HepG2 (cell line): Measurements from ENCODE around the gene MTCH2. TPM values are rescaled to one million over a fixed set of nuclear protein-coding genes. Genes with fewer than 3 reads are reported as not detected.

ENCODE experiments used
- ATAC-seq: fragments of 200-7000 bp; cut with Tn5 transposase; 3 replicates; pipeline ENCODE4 v1.9.1; 2020; ENCODE audit warnings: mild to moderate bottlenecking, moderate library complexity
- BruUV-seq: library from RNA; stranded (reverse); fragments of 400-500 nt; replicated peaks from 2 replicates; lab custom pipeline; 2021; lab: Mats Ljungman, UMichigan
- CTCF ChIA-PET: fragments of 300-600 bp; formaldehyde crosslinking; extraction: SDS; loops from one replicate; lab custom pipeline; 2021; ENCODE audit warnings: low total read pairs, inconsistent platforms, low intra/inter-chr PET ratio; lab: Yijun Ruan, JAX
- POLR2A ChIA-PET: fragments of 350-600 bp; sonication (Branson Sonifier 250); formaldehyde crosslinking; loops from one replicate; lab custom pipeline; 2020; ENCODE audit warnings: antibody characterized with exemption, inconsistent platforms; lab: Yijun Ruan, JAX
- DNase-seq: peaks from one replicate; pipeline ENCODE4 v3.0.0-alpha.2; 2015; ENCODE audit warnings: low spot score
- FAIRE-seq: peaks from 3 replicates; lab custom pipeline; 2011; peaks lifted over from hg19 to GRCh38; lab: Jason Lieb, UNC
- H2AFZ ChIP-seq: one replicate; pipeline ENCODE4 v1.6.1; 2011; ENCODE audit warnings: low read length, inconsistent platforms
- H3K27ac ChIP-seq: fragments of 300-600 bp; 3 replicates; pipeline ENCODE4 v1.8.0; 2011; ENCODE audit warnings: mixed run types, mild to moderate bottlenecking, mixed read lengths, low read length, inconsistent platforms; ENCODE audit not compliant: insufficient read depth; ENCODE audit errors: extremely low read length
- H3K27me3 ChIP-seq, 2 experiments: fragments of 200-600 bp in 1 of 2; 2 replicates in 1 of 2; 3 replicates in 1 of 2; pipeline versions ENCODE4 v1.6.0 to v1.8.0; 2011; ENCODE audit warnings: low read length in 2 of 2, mild to moderate bottlenecking in 2 of 2, moderate library complexity in 2 of 2, inconsistent platforms in 1 of 2; ENCODE audit not compliant: insufficient read depth in 2 of 2, control insufficient read depth in 1 of 2
- H3K36me3 ChIP-seq, 2 experiments: fragments of 200-600 bp in 1 of 2; replicated peaks in 1 of 2; 2 replicates in 1 of 2; 3 replicates in 1 of 2; pipeline versions ENCODE4 v1.5.1 to v1.8.0; 2011; ENCODE audit warnings: low read length in 2 of 2, inconsistent platforms in 1 of 2; ENCODE audit not compliant: insufficient read depth in 2 of 2, control insufficient read depth in 1 of 2
- H3K4me1 ChIP-seq: 2 replicates; pipeline ENCODE4 v1.5.1; 2012; ENCODE audit warnings: low read length, inconsistent platforms; ENCODE audit not compliant: insufficient read depth
- H3K4me2 ChIP-seq: 2 replicates; pipeline ENCODE4 v1.6.0; 2011; ENCODE audit warnings: low read depth, low read length, inconsistent platforms
- H3K4me3 ChIP-seq, 3 experiments: fragments of 200-600 bp in 1 of 3; sonication (generic), shearing (Covaris generic) in 1 of 3; replicated peaks in 1 of 3; 2 replicates each; pipeline ENCODE4 v1.5.1; 2011 to 2016; ENCODE audit warnings: low read length in 3 of 3, inconsistent platforms in 2 of 3, low read depth in 2 of 3, mild to moderate bottlenecking in 2 of 3, control low read depth in 1 of 3, mixed read lengths in 1 of 3; ENCODE audit not compliant: insufficient read depth in 1 of 3
- H3K79me2 ChIP-seq: one replicate; pipeline ENCODE4 v1.6.1; 2011; ENCODE audit warnings: low read length, inconsistent platforms; ENCODE audit not compliant: insufficient read depth
- H3K9ac ChIP-seq: 2 replicates; pipeline ENCODE4 v1.6.0; 2011; ENCODE audit warnings: mild to moderate bottlenecking, low read depth, low read length, inconsistent platforms; ENCODE audit not compliant: insufficient read depth
- H3K9me3 ChIP-seq: 2 replicates; pipeline ENCODE4 v1.5.1; 2012; ENCODE audit warnings: mild to moderate bottlenecking, low read length
- H4K20me1 ChIP-seq: 2 replicates; pipeline ENCODE4 v1.6.0; 2011; ENCODE audit warnings: inconsistent platforms, mild to moderate bottlenecking, low read length, moderate library complexity; ENCODE audit not compliant: insufficient read depth
- AGO2 ChIP-seq: fragments of 200-400 bp; formaldehyde crosslinking; optimal IDR thresholded peaks from 2 replicates; pipeline ENCODE3; 2017; ENCODE audit warnings: mild to moderate bottlenecking, low read depth, low read length, moderate library complexity
- DMAP1 ChIP-seq: IDR thresholded peaks from 2 replicates; pipeline ENCODE4 v1.6.1; 2016
- ELF1 ChIP-seq: sonication (generic); formaldehyde crosslinking; IDR thresholded peaks from 2 replicates; pipeline ENCODE4 v1.4.0; 2020; ENCODE audit warnings: missing genetic modification reagents
- KDM6A ChIP-seq: IDR thresholded peaks from 2 replicates; pipeline ENCODE4 v1.6.1; 2016; ENCODE audit warnings: low read depth
- NKX3-1 ChIP-seq: sonication (generic); formaldehyde crosslinking; IDR thresholded peaks from 2 replicates; pipeline ENCODE4 v1.5.0; 2020; ENCODE audit warnings: missing genetic modification reagents
- POGK ChIP-seq: sonication (generic); formaldehyde crosslinking; conservative IDR thresholded peaks from 2 replicates; pipeline ENCODE4 v1.8.0; 2022; ENCODE audit warnings: mild to moderate bottlenecking, moderate library complexity, missing genetic modification reagents
- POLR2A ChIP-seq, 2 experiments: IDR thresholded peaks; 2 replicates each; pipeline ENCODE4 v1.6.1; 2011; ENCODE audit warnings: low read depth in 2 of 2, low read length in 2 of 2, mild to moderate bottlenecking in 1 of 2, moderate library complexity in 1 of 2; ENCODE audit not compliant: insufficient read depth in 1 of 2
- PRPF4 ChIP-seq: fragments of 200-400 bp; formaldehyde crosslinking; IDR thresholded peaks from 2 replicates; pipeline ENCODE4 v1.6.1; 2016; ENCODE audit warnings: low read length, low read depth; ENCODE audit not compliant: poor library complexity, severe bottlenecking
- ZNF180 ChIP-seq: sonication (generic); formaldehyde crosslinking; IDR thresholded peaks from 2 replicates; pipeline ENCODE4 v1.4.0; 2020; ENCODE audit warnings: low read depth, missing genetic modification reagents, borderline replicate concordance
- ZNF296 ChIP-seq: sonication (generic); formaldehyde crosslinking; conservative IDR thresholded peaks from 2 replicates; pipeline ENCODE4 v1.5.0; 2020; ENCODE audit warnings: mild to moderate bottlenecking, missing genetic modification reagents
- WGBS: methylation state at CpG from one replicate; pipeline ENCODE4 v1.1.6; 2017; ENCODE audit warnings: low lambda C conversion rate; 5-methylcytosine and 5-hydroxymethylcytosine counted together
- in situ Hi-C: cut with HindIII; loops from 2 replicates; pipeline ENCODE4 v1.10.0; 2017; ENCODE audit warnings: low pct_unique_long_range_greater_than_20kb; ENCODE audit not compliant: extremely low pct_ligation_motif_present
- intact Hi-C: fragments of 100-400 bp; cut with micrococcal nuclease; formaldehyde crosslinking; loops from one replicate; pipeline ENCODE4 v1.10.0; 2022; ENCODE audit not compliant: unreplicated experiment
- polyA plus RNA-seq, 8 experiments: library from polyadenylated mRNA; depleted of rRNA in 3 of 8; stranded (reverse) in 7 of 8; unstranded in 1 of 8; fragments of >200 nt; fragmentation: Illumina TruSeq in 4 of 8; extraction: Trizol in 4 of 8; gene quantifications; 2 replicates each; pipeline versions ENCODE4 v1.2.1 to v1.2.3, GENCODE V29; 2011 to 2016; ENCODE audit warnings: low read depth in 4 of 8, missing spikeins in 1 of 8, mixed read lengths in 1 of 8; ENCODE audit not compliant: insufficient read depth in 1 of 8
- total RNA-seq, 5 experiments: library from RNA; depleted of rRNA; stranded (reverse); fragments of >200 nt; fragmentation: Illumina TruSeq; extraction: Trizol; gene quantifications; 2 replicates each; pipeline ENCODE4 v1.2.3, GENCODE V29; 2016; ENCODE audit warnings: low read depth in 1 of 5
- TF ChIP-seq, protein P1 (sequence below): sonication (generic); formaldehyde crosslinking; IDR thresholded peaks from 2 replicates; pipeline ENCODE4 v1.4.0; 2020; ENCODE audit warnings: missing genetic modification reagents
- TF ChIP-seq, protein P2 (sequence below): sonication (generic); formaldehyde crosslinking; IDR thresholded peaks from 2 replicates; pipeline ENCODE4 v1.8.1; 2023; ENCODE audit warnings: mild to moderate bottlenecking, moderate library complexity, missing genetic modification reagents
- TF ChIP-seq, protein P3 (sequence below): sonication (generic); formaldehyde crosslinking; IDR thresholded peaks from 2 replicates; pipeline ENCODE4 v1.4.0; 2020; ENCODE audit warnings: mild to moderate bottlenecking, missing genetic modification reagents

Gene MTCH2
- total and polyA plus RNA-seq, 2 of the 13 experiments (the other 11 are each of a cell fraction or from before 2014, with no cell fraction given), result 112 to 272 TPM

- TF ChIP-seq POGK (peak; percentile 94), PRPF4 (peak; percentile 80), NKX3-1 (CRISPR knock-in tag) (peak; percentile 41; the same call in 1 of the 2 replicates), ELF1 (peak; percentile 93), DMAP1 (peak; percentile 97), ZNF296 (no peak)
- TF ChIP-seq, protein P1, sequence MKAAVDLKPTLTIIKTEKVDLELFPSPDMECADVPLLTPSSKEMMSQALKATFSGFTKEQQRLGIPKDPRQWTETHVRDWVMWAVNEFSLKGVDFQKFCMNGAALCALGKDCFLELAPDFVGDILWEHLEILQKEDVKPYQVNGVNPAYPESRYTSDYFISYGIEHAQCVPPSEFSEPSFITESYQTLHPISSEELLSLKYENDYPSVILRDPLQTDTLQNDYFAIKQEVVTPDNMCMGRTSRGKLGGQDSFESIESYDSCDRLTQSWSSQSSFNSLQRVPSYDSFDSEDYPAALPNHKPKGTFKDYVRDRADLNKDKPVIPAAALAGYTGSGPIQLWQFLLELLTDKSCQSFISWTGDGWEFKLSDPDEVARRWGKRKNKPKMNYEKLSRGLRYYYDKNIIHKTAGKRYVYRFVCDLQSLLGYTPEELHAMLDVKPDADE, result no peak
Measured at GRCh38 chr11:47578524-47579494, 63.5 kb downstream of the MTCH2 start, which contains the start of the genes KBTBD4 and NDUFS3 (continued).

DNA sequence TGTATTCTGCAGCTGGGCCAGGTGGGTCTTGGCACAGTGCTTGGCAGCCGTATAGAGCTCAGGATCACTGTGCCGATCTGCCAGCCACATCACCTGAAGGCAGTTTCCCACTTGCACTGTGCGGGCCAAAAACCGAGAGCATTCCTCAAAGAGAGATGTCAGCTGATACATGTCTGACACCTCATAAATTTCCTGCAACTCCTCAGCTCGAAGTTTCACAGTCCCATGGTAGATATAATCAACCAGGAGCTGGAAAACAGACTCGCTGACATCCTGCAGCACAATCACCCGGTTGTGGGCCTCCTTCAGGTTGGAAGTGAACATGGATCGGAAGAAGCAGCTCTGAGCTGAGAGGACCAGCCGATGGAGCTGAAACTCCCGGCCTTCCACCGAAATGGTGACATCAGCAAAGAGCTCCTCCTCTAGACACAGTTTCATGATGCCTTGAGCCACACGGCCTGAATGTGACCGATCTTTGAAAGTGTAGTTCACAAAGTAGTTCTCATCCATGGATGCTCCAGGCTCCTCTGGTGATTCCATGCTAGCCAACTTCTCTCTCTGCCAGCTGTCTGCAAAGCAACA, 64.8 kb downstream of the MTCH2 start:
- no peak overlapping the region for H2AFZ ChIP-seq
- FAIRE-seq (no peak), DNase-seq (no peak), ATAC-seq (no peak)
- H3K4me3 ChIP-seq, result peak overlapping the region; percentile 95 to 99 (median 97); a peak in 4 of 6 replicates
- H3K4me1 ChIP-seq, result peaks cover 24% of the 10 kb centered on the region
- no peaks in the 10 kb centered on the region for H4K20me1 ChIP-seq
- peaks cover 10 to 33% of the 10 kb centered on the region in 2 experiments for H3K36me3 ChIP-seq
- BruUV-seq, result no TSS peak
- TF ChIP-seq, protein P2, sequence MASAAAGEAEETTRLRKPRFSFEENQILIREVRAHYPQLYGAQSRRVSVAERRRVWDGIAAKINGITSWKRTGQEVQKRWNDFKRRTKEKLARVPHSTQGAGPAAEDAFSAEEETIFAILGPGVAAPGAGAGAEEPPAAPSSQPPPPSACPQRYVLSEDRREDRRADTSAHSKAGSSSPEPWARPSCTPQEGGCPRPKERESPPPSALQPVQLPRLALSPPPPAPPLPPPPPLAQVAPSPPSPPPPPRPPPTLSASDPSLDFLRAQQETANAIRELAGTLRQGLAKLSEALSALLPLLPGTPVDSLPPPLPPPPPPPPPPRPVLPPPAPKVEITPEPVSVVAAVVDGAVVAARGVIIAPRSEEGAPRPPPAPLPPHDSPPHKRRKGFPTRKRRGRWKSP (CRISPR knock-in tag), result no peak
- TF ChIP-seq ZNF180 (CRISPR knock-in tag) (no peak), AGO2 (peak; percentile 6), KDM6A (no peak), POLR2A (IDR thresholded peaks at IDR 0.05; ENCODE audit: insufficient read depth in 1 of 2, low read depth in 2 of 2, low read length in 2 of 2) (peak in 1 of 2 experiments; percentile 9; a peak in 1 of 4 replicates)
- TF ChIP-seq, protein P3, sequence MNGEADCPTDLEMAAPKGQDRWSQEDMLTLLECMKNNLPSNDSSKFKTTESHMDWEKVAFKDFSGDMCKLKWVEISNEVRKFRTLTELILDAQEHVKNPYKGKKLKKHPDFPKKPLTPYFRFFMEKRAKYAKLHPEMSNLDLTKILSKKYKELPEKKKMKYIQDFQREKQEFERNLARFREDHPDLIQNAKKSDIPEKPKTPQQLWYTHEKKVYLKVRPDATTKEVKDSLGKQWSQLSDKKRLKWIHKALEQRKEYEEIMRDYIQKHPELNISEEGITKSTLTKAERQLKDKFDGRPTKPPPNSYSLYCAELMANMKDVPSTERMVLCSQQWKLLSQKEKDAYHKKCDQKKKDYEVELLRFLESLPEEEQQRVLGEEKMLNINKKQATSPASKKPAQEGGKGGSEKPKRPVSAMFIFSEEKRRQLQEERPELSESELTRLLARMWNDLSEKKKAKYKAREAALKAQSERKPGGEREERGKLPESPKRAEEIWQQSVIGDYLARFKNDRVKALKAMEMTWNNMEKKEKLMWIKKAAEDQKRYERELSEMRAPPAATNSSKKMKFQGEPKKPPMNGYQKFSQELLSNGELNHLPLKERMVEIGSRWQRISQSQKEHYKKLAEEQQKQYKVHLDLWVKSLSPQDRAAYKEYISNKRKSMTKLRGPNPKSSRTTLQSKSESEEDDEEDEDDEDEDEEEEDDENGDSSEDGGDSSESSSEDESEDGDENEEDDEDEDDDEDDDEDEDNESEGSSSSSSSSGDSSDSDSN, result no peak
- no peaks in the 10 kb centered on the region; a peak in 1 of 5 replicates for H3K27me3 ChIP-seq
- ChIA-PET POLR2A (interaction anchor here (1.7 to 2.2 kb wide), 2 partner anchors 8 to 11 kb away, joined by 5 to 15 read pairs; partner anchors contain the start of gene PTPMT1), CTCF (no interaction called here)
- in situ Hi-C loops, result no loop called here
- H3K9ac ChIP-seq, result peak overlapping the region; percentile 96
- peak overlapping the region; percentile 82 for H3K27ac ChIP-seq
- peaks cover 24% of the 10 kb centered on the region for H3K79me2 ChIP-seq
- no peaks in the 10 kb centered on the region for H3K9me3 ChIP-seq
- 100% methylated on average over 9 of the region's 13 CpGs for WGBS
- H3K4me2 ChIP-seq, result peak overlapping the region; percentile 73
- intact Hi-C loops, result no loop called here
